Spleen (tissue), 11 donors: ENCODE results near the gene LCAT. TPM values are rescaled to one million over a fixed set of nuclear protein-coding genes. Genes with fewer than 3 reads are reported as not detected.
A peak's percentile ranks its signal among the peaks of the same experiment; 100 is the strongest.
"Not testable (repeated sequence)": the region's sequence is repeated elsewhere in the genome, so short reads cannot be mapped to it uniquely, and the experiment has no call there.

ENCODE experiments used
- DNase-seq: peaks from one replicate; pipeline ENCODE4 v3.0.0-alpha.2; 2020
- H3K27ac ChIP-seq, 8 donors: fragments of 200-600 bp; sonication (generic) in 7 of 8; 1 replicate in 4 of 8; 2 replicates in 4 of 8; pipeline versions ENCODE4 v1.5.0 to v1.8.0; 2016 to 2021; ENCODE audit warnings: inconsistent platforms in 4 of 8, mild to moderate bottlenecking in 4 of 8, moderate library complexity in 1 of 8
- H3K27me3 ChIP-seq, 7 donors: fragments of 200-600 bp; sonication (generic) in 6 of 7; replicated peaks in 1 of 7; 1 replicate in 4 of 7; 2 replicates in 3 of 7; pipeline versions ENCODE4 v1.5.0 to v1.8.0; 2016 to 2021; ENCODE audit warnings: inconsistent platforms in 3 of 7, mild to moderate bottlenecking in 1 of 7
- H3K36me3 ChIP-seq, 6 donors: fragments of 200-600 bp; sonication (generic) in 5 of 6; 1 replicate in 4 of 6; 2 replicates in 2 of 6; pipeline versions ENCODE4 v1.5.0 to v1.8.0; 2016 to 2021; ENCODE audit warnings: inconsistent platforms in 2 of 6
- H3K4me1 ChIP-seq, 6 donors: fragments of 200-600 bp; sonication (generic) in 5 of 6; 1 replicate in 3 of 6; 2 replicates in 3 of 6; pipeline versions ENCODE4 v1.5.0 to v1.8.0; 2016 to 2021; ENCODE audit warnings: inconsistent platforms in 3 of 6
- H3K4me3 ChIP-seq, 8 donors: fragments of 200-600 bp; sonication (generic) in 7 of 8; 1 replicate in 4 of 8; 2 replicates in 4 of 8; pipeline versions ENCODE4 v1.5.0 to v1.8.0; 2016 to 2021; ENCODE audit warnings: inconsistent platforms in 4 of 8, mild to moderate bottlenecking in 4 of 8, moderate library complexity in 2 of 8
- H3K9me3 ChIP-seq, 8 donors: fragments of 200-600 bp; sonication (generic) in 7 of 8; 1 replicate in 4 of 8; 2 replicates in 4 of 8; pipeline versions ENCODE4 v1.5.0 to v1.8.0; 2016 to 2021; ENCODE audit warnings: inconsistent platforms in 4 of 8
- CTCF ChIP-seq, 11 experiments: fragments of 200-600 bp in 7 of 11; fragments of 450-650 bp in 4 of 11; sonication (generic) in 4 of 11; IDR thresholded peaks in 8 of 11; conservative IDR thresholded peaks in 3 of 11; 1 replicate in 7 of 11; 2 replicates in 4 of 11; pipeline versions ENCODE4 v1.4.0 to v1.8.0; 2016 to 2021; ENCODE audit warnings: antibody characterized with exemption in 11 of 11, inconsistent platforms in 4 of 11, mild to moderate bottlenecking in 1 of 11
- POLR2A ChIP-seq, 3 donors: fragments of 450-650 bp; IDR thresholded peaks; one replicate each; pipeline ENCODE4 v1.5.1; 2017; ENCODE audit warnings: antibody characterized with exemption in 3 of 3, mild to moderate bottlenecking in 1 of 3
- POLR2AphosphoS5 ChIP-seq, 3 donors: sonication (generic); formaldehyde crosslinking; IDR thresholded peaks; one replicate each; pipeline ENCODE4 v1.5.1; 2017; ENCODE audit warnings: antibody characterized with exemption in 3 of 3
- WGBS, 5 donors: extraction: QIAGEN DNeasy Blood & Tissue Kit in 3 of 5; methylation state at CpG; one replicate each; pipeline versions ENCODE4 v1.1.5 to v1.1.7; 2013 to 2018; 5-methylcytosine and 5-hydroxymethylcytosine counted together
- intact Hi-C: fragments of 100-400 bp; cut with DNase I; formaldehyde crosslinking; loops from one replicate; pipeline ENCODE4 v1.15.0; 2023; ENCODE audit warnings: low total_unique reads
- polyA plus RNA-seq, 3 donors: library from polyadenylated mRNA; stranded (reverse); fragments of 200-250 nt; gene quantifications; one replicate each; pipeline ENCODE4 v1.2.1, GENCODE V29; 2013
- total RNA-seq, 7 donors: library from RNA; depleted of rRNA in 3 of 7; stranded (reverse); fragments of >200 nt in 3 of 7; fragmentation: NEBNext Ultra II Directional in 4 of 7; extraction: Animal tissue kit (Norgen Biotek cat#: 25700) in 4 of 7; gene quantifications; one replicate each; pipeline versions ENCODE4 v1.1.0 to v1.2.1, GENCODE V29; 2016 to 2021
- donor health status: healthy with polysubstance abuse.
- donor health status: DM: no; HTN: no; CAD: no; lungs with moderate emphysema.
- donor health status: DM: no; HTN: no; CAD: no.
- donor health status: Bipolar disorder and iron deficiency.
- donor health status: healthy.
- donor health status: DM: no; HTN: no; CAD: no.
- donor health status: DM: yes; HTN: yes; CAD: no.

The LCAT gene
- total and polyA plus RNA-seq, 10 donors, result 5.2 to 51.6 (median 17.0) TPM

GRCh38 chr16:67977469-67978227 lies 33.7 kb upstream of the LCAT start:
- DNase-seq, result no peak
- H3K4me3 ChIP-seq, result no peak overlapping the region
- no peak for TF ChIP-seq CTCF (IDR thresholded peaks at IDR 0.05 in 8 of 11, conservative IDR thresholded peaks at IDR 0.05 in 3 of 11)
- no peak for TF ChIP-seq POLR2AphosphoS5 (IDR thresholded peaks at IDR 0.05)
- TF ChIP-seq POLR2A (IDR thresholded peaks at IDR 0.05), result no peak
- H3K9me3 ChIP-seq, result no peaks in the 10 kb centered on the region
- WGBS, 5 donors, result 82 to 93% (median 87%) methylated on average over 9 of the region's 9 CpGs
- intact Hi-C loops, result no loop called here
- no peaks in the 10 kb centered on the region for H3K4me1 ChIP-seq
- H3K27ac ChIP-seq, result no peak overlapping the region
- no peaks in the 10 kb centered on the region for H3K36me3 ChIP-seq
- no peaks in the 10 kb centered on the region for H3K27me3 ChIP-seq

GRCh38 chr16:67977005-67977404 lies 33.1 kb upstream of the LCAT start:
- TF ChIP-seq POLR2A (IDR thresholded peaks at IDR 0.05), result no peak
- no peak for TF ChIP-seq POLR2AphosphoS5 (IDR thresholded peaks at IDR 0.05)
- no peak for TF ChIP-seq CTCF (IDR thresholded peaks at IDR 0.05 in 8 of 11, conservative IDR thresholded peaks at IDR 0.05 in 3 of 11)
- WGBS, 5 donors, result 65 to 80% (median 71%) methylated on average over 5 of the region's 5 CpGs
- H3K36me3 ChIP-seq, result no peaks in the 10 kb centered on the region

GRCh38 chr16:67976205-67976604 lies 32.3 kb upstream of the LCAT start:
- no peak overlapping the region for H3K4me3 ChIP-seq
- no peak overlapping the region for H3K27ac ChIP-seq
- DNase-seq, result no peak
- 90 to 100% (median 98%) methylated on average over 1 to 2 of the region's 2 CpGs for WGBS, 5 donors
- no peaks in the 10 kb centered on the region for H3K9me3 ChIP-seq
- intact Hi-C loops, result no loop called here
- no peaks in the 10 kb centered on the region for H3K36me3 ChIP-seq
- H3K4me1 ChIP-seq, result no peaks in the 10 kb centered on the region
- no peaks in the 10 kb centered on the region for H3K27me3 ChIP-seq
- no peak for TF ChIP-seq CTCF (IDR thresholded peaks at IDR 0.05 in 8 of 11, conservative IDR thresholded peaks at IDR 0.05 in 3 of 11)
- TF ChIP-seq POLR2AphosphoS5 (IDR thresholded peaks at IDR 0.05), result no peak
- no peak for TF ChIP-seq POLR2A (IDR thresholded peaks at IDR 0.05)

More at GRCh38 chr16:67977005-67977404, 33.1 kb upstream of the LCAT start:
- no peak for DNase-seq
- no peak overlapping the region for H3K4me3 ChIP-seq
- H3K4me1 ChIP-seq, result no peaks in the 10 kb centered on the region
- intact Hi-C loops, result no loop called here
- H3K27me3 ChIP-seq, result no peaks in the 10 kb centered on the region
- H3K9me3 ChIP-seq, result no peaks in the 10 kb centered on the region
- no peak overlapping the region for H3K27ac ChIP-seq

- 65 to 77% (median 74%) methylated on average over 14 of the region's 14 CpGs for whole genome bisulfite sequencing, 5 donors
- H3K4me3 ChIP-seq, result no peak overlapping the region
- TF ChIP-seq POLR2AphosphoS5 (IDR thresholded peaks at IDR 0.05), result no peak
- no peak for TF ChIP-seq CTCF (IDR thresholded peaks at IDR 0.05 in 8 of 11, conservative IDR thresholded peaks at IDR 0.05 in 3 of 11)
- TF ChIP-seq POLR2A (IDR thresholded peaks at IDR 0.05), result no peak
Observed at GRCh38 chr16:67975321-67976105, 31.6 kb upstream of the LCAT start.

GRCh38 chr16:67972285-67972684 lies 28.4 kb upstream of the LCAT start:
- H3K9me3 ChIP-seq, H3K27ac ChIP-seq, H3K4me3 ChIP-seq, H3K36me3 ChIP-seq, intact Hi-C loops, H3K27me3 ChIP-seq, DNase-seq: not testable (repeated sequence)
- 89 to 98% (median 92%) methylated on average over 7 of the region's 7 CpGs for WGBS, 5 donors
- H3K4me1 ChIP-seq, result peaks cover 4 to 19% (median 14%) of the 10 kb centered on the region in 6 donors

More at GRCh38 chr16:67975321-67976105, 31.6 kb upstream of the LCAT start:
- no peaks in the 10 kb centered on the region for H3K9me3 ChIP-seq
- no peaks in the 10 kb centered on the region for H3K36me3 ChIP-seq
- peak; percentile 66 for DNase-seq
- no peak overlapping the region for H3K27ac ChIP-seq
- H3K4me1 ChIP-seq, result no peaks in the 10 kb centered on the region
- no peaks in the 10 kb centered on the region for H3K27me3 ChIP-seq
- intact Hi-C loops, result no loop called here
